Immature natural killer cell (primary cell): ENCODE results near the gene SPRED2. TPM values are rescaled to one million over a fixed set of nuclear protein-coding genes. Genes with fewer than 3 reads are reported as not detected.

ENCODE experiments used
- DNase-seq, 3 donors: peaks; one replicate each; pipeline ENCODE4 v3.0.0; 2022; ENCODE audit warnings: mixed read lengths in 1 of 3
- H3K27ac Mint-ChIP-seq, 6 donors: one replicate each; pipeline ENCODE4 v1.8.0; 2020; ENCODE audit warnings: mixed read lengths in 6 of 6, mild to moderate bottlenecking in 5 of 6, inconsistent platforms in 4 of 6, moderate library complexity in 3 of 6
- H3K27me3 Mint-ChIP-seq, 3 donors: one replicate each; pipeline ENCODE4 v1.8.0; 2020 to 2021; ENCODE audit warnings: low read depth in 3 of 3, mild to moderate bottlenecking in 3 of 3, mixed read lengths in 3 of 3, moderate library complexity in 3 of 3, inconsistent platforms in 1 of 3
- H3K36me3 Mint-ChIP-seq, 3 donors: one replicate each; pipeline ENCODE4 v1.8.0; 2020; ENCODE audit warnings: mixed read lengths in 3 of 3, inconsistent platforms in 2 of 3, mild to moderate bottlenecking in 2 of 3
- H3K4me1 Mint-ChIP-seq, 2 donors: one replicate each; pipeline ENCODE4 v1.8.0; 2020; ENCODE audit warnings: inconsistent platforms in 2 of 2, mild to moderate bottlenecking in 2 of 2, mixed read lengths in 2 of 2, moderate library complexity in 1 of 2
- H3K4me3 Mint-ChIP-seq, 5 donors: one replicate each; pipeline ENCODE4 v1.8.0; 2020; ENCODE audit warnings: mild to moderate bottlenecking in 5 of 5, mixed read lengths in 5 of 5, inconsistent platforms in 3 of 5, moderate library complexity in 3 of 5
- H3K9me3 Mint-ChIP-seq, 6 donors: one replicate each; pipeline ENCODE4 v1.8.0; 2020; ENCODE audit warnings: mild to moderate bottlenecking in 6 of 6, mixed read lengths in 6 of 6, inconsistent platforms in 4 of 6, moderate library complexity in 3 of 6
- polyA plus RNA-seq, 3 donors: library from polyadenylated mRNA; unstranded; fragments of 300-500 nt; fragmentation: Illumina TruSeq; gene quantifications; one replicate each; pipeline ENCODE4 v1.2.3, GENCODE V29; 2021

SPRED2 gene
- polyA plus RNA-seq, 3 donors from 2014 or later = 0.67 to 1.4 TPM; not detected in 1

- DNase-seq = no peak
- Mint-ChIP-seq H3K4me1 (peaks cover 21 to 50% of the 10 kb centered on the region in 2 donors), H3K36me3 (peaks cover 4 to 28% (median 8%) of the 10 kb centered on the region in 3 donors), H3K4me3 (no peak overlapping the region), H3K27ac (no peak overlapping the region), H3K27me3 (peaks cover 0 to 1% (median 0%) of the 10 kb centered on the region in 3 donors), H3K9me3 (no peaks in the 10 kb centered on the region)
Observed at GRCh38 chr2:65263986-65264385, 168.4 kb downstream of the SPRED2 start.

GRCh38 chr2:65263262-65263661 lies 169.1 kb downstream of the SPRED2 start:
- Mint-ChIP-seq H3K9me3 (no peaks in the 10 kb centered on the region), H3K4me3 (peak overlapping the region in 1 of 5 donors; percentile 8), H3K36me3 (peaks cover 4 to 22% (median 8%) of the 10 kb centered on the region in 3 donors), H3K27ac (no peak overlapping the region), H3K4me1 (peaks cover 21 to 57% of the 10 kb centered on the region in 2 donors), H3K27me3 (peaks cover 0 to 1% (median 0%) of the 10 kb centered on the region in 3 donors)
- no peak for DNase-seq

GRCh38 chr2:65261676-65262075 lies 170.7 kb downstream of the SPRED2 start:
- peaks cover 0 to 1% (median 0%) of the 10 kb centered on the region in 3 donors for H3K27me3 Mint-ChIP-seq
- H3K9me3 Mint-ChIP-seq = no peaks in the 10 kb centered on the region
- peak overlapping the region in 1 of 6 donors; percentile 38 for H3K27ac Mint-ChIP-seq
- no peak for DNase-seq
- H3K4me3 Mint-ChIP-seq = no peak overlapping the region
- H3K4me1 Mint-ChIP-seq = peaks cover 28 to 60% of the 10 kb centered on the region in 2 donors
- peaks cover 4 to 27% (median 8%) of the 10 kb centered on the region in 3 donors for H3K36me3 Mint-ChIP-seq

Other genes starting within 250 kb of the SPRED2 start
- 100 to 1,000 TPM; 292 to 478 (median 422) TPM for gene ACTR2, start 204.8 kb downstream of the SPRED2 start, polyA plus RNA-seq